BJ (cell line): Measurements from ENCODE around the gene COL5A1. TPM values are rescaled to one million over a fixed set of nuclear protein-coding genes. Genes with fewer than 3 reads are reported as not detected.

ENCODE experiments used
- CTCF ChIA-PET: fragments of 350-600 bp; formaldehyde crosslinking; extraction: SDS; loops from one replicate; lab custom pipeline; 2021; ENCODE audit warnings: antibody characterized with exemption, inconsistent platforms; lab: Yijun Ruan, JAX
- POLR2A ChIA-PET: fragments of 300-600 bp; sonication (Branson Sonifier 250); formaldehyde crosslinking; extraction: SDS; loops from one replicate; lab custom pipeline; 2021; ENCODE audit warnings: antibody characterized with exemption; lab: Charles Lee
- DNase-seq: peaks from one replicate; pipeline ENCODE4 v3.0.0-alpha.2; 2011; ENCODE audit warnings: low read depth
- H3K27me3 ChIP-seq: 2 replicates; pipeline ENCODE4 v1.6.0; 2011; ENCODE audit warnings: low read length; ENCODE audit not compliant: control insufficient read depth, insufficient read depth
- H3K36me3 ChIP-seq: 2 replicates; pipeline ENCODE4 v1.5.1; 2011; ENCODE audit warnings: low read length; ENCODE audit not compliant: control insufficient read depth, insufficient read depth
- H3K4me3 ChIP-seq: 2 replicates; pipeline ENCODE4 v1.5.1; 2011; ENCODE audit warnings: low read depth, mild to moderate bottlenecking, control low read depth, low read length
- CTCF ChIP-seq: IDR thresholded peaks from 2 replicates; pipeline ENCODE4 v1.5.1; 2011; ENCODE audit warnings: low read depth, mild to moderate bottlenecking, control low read depth, inconsistent platforms, low read length, moderate library complexity; ENCODE audit not compliant: insufficient read depth
- polyA plus RNA-seq: library from polyadenylated mRNA; depleted of rRNA; stranded (reverse); fragments of >200 nt; gene quantifications from 2 replicates; pipeline ENCODE4 v1.2.3, GENCODE V29; 2011

COL5A1 gene
- polyA plus RNA-seq, 1 experiment = 251 TPM

- POLR2A ChIA-PET = no interaction called here
- Histone ChIP-seq H3K27me3 (no peaks in the 10 kb centered on the region), H3K36me3 (peaks cover 58% of the 10 kb centered on the region), H3K4me3 (no peak overlapping the region)
- CTCF ChIA-PET = interaction anchor here (1.2 kb wide), 1 partner anchor 339 kb away, joined by 3 read pairs; no protein-coding TSS in a partner anchor
- TF ChIP-seq CTCF = no peak
- no peak for DNase-seq
These were observed 146.3 kb downstream of the COL5A1 start for GRCh38 chr9:134787601-134788531.

- H3K36me3 ChIP-seq = peaks cover 55% of the 10 kb centered on the region
- H3K4me3 ChIP-seq = no peak overlapping the region
- no peak for TF ChIP-seq CTCF
- CTCF ChIA-PET = interaction anchor here (0.9 to 2.2 kb wide), 3 partner anchors 9 to 340 kb away, joined by 4 to 8 read pairs (median 4); no protein-coding TSS in a partner anchor
- POLR2A ChIA-PET = no interaction called here
- no peak for DNase-seq
- H3K27me3 ChIP-seq = no peaks in the 10 kb centered on the region
These were observed 147.6 kb downstream of the COL5A1 start for GRCh38 chr9:134789168-134789567.

GRCh38 chr9:134791009-134791408 is 149.4 kb downstream of the COL5A1 start:
- ChIA-PET POLR2A (no interaction called here), CTCF (no interaction called here)
- DNase-seq = no peak
- no peak for TF ChIP-seq CTCF
- H3K36me3 ChIP-seq = peaks cover 48% of the 10 kb centered on the region
- H3K27me3 ChIP-seq = no peaks in the 10 kb centered on the region
- H3K4me3 ChIP-seq = no peak overlapping the region

GRCh38 chr9:134792627-134793026 is 151.0 kb downstream of the COL5A1 start:
- ChIA-PET POLR2A (no interaction called here), CTCF (interaction anchor here (1.2 to 1.4 kb wide), 2 partner anchors 8 to 339 kb away, joined by 3 to 5 read pairs; no protein-coding TSS in a partner anchor)
- Histone ChIP-seq H3K27me3 (no peaks in the 10 kb centered on the region), H3K36me3 (peaks cover 45% of the 10 kb centered on the region), H3K4me3 (no peak overlapping the region)
- TF ChIP-seq CTCF = no peak
- no peak for DNase-seq

- Histone ChIP-seq H3K36me3 (peaks cover 54% of the 10 kb centered on the region), H3K4me3 (no peak overlapping the region), H3K27me3 (no peaks in the 10 kb centered on the region)
- ChIA-PET CTCF (interaction anchor here (1.2 to 1.4 kb wide), 3 partner anchors 9 to 340 kb away, joined by 3 to 5 read pairs (median 3); no protein-coding TSS in a partner anchor), POLR2A (interaction anchor here (0.6 kb wide), 1 partner anchor 628 kb away, joined by 5 read pairs; no protein-coding TSS in a partner anchor)
- no peak for TF ChIP-seq CTCF
- peak; percentile 39 for DNase-seq
These were observed 151.9 kb downstream of the COL5A1 start for GRCh38 chr9:134793288-134794188.
